GM21529 (cell line): Measurements from ENCODE around the gene ADM.

Source experiments
- ATAC-seq: cut with Tn5 transposase; IDR thresholded peaks from one replicate; pipeline ENCODE4 v1.9.1; 2021; ENCODE audit not compliant: unreplicated experiment

ADM gene

DNA sequence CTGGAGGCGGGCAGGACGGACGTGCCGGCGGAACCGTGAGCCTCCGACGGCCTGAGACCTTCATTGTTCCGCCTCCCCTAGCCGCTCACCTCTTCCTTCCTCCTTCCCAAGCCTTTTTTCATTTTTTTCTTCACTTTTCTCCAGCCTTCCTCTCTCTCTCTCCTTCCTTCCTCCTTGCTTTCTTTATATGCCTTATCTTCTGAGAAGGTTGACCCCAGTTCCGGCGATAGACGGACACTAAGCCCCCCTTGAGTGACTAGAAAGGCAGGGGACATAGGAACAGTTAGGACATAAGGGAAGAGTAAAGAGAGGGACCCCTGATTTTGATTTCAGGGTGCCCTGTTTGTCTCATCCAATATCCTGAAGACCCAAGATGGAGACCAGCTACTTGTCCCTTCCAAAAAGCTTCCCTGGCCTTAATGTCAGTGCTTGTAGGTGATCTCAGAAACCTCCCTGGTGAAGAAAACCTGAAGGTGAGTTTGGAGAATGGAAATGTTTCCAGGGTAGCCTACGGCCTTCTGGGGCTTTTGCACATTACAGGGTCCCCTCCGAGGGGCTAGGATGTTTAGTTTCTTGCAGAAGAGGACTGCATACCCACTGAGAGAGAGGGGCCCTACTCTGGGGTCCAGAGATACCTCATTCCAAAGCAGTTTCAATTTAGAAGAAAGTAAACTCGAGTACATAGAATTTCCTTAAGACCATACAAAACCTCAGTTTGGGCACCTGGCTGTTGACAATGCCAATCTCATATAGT is 3.5 kb downstream of the ADM start:
- ATAC-seq = no peak

DNA sequence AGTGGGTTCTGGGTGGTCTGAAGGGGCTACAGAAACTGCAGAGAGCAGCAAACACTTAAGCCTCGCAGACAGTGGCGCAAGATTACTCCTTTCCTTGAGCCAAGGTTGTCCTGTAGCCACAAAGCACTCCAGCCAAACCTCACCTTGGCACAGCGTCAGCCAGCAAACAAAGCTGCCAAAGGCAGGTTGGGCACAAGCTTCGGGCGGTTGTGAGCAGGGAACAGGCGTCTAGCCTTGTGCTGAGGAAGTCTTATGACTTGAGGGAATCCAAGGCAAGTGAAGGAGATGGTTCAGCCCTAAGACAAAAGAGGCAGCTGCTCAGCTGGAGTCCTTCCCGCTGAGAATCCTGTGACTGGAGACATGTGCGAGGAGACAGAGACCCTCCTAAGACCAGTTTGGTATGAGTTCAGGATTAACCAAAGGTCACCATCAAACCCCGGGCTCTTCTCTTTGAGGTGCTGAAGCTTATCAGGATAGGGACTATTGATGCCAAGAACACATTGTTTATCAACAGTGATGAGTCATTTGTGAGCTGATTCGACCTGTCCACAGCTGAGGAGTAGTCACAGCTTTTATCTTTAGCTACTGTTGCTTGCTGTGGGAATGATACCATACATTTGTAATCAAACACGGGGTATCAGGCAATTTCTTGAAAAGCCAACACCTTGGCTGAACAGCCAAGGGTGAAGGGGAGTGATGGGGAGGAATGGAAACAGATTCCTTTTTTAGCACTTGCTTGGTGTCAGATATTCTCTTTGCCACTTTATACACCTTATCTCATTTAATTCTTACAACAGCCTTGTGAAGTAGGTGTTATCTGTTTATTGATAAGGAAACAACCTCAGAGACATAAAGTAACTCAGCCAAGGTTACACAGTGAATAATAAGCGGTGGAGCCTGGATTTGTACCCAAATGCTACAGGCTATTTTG is 4.6 kb downstream of the ADM start:
- ATAC-seq = no peak

DNA sequence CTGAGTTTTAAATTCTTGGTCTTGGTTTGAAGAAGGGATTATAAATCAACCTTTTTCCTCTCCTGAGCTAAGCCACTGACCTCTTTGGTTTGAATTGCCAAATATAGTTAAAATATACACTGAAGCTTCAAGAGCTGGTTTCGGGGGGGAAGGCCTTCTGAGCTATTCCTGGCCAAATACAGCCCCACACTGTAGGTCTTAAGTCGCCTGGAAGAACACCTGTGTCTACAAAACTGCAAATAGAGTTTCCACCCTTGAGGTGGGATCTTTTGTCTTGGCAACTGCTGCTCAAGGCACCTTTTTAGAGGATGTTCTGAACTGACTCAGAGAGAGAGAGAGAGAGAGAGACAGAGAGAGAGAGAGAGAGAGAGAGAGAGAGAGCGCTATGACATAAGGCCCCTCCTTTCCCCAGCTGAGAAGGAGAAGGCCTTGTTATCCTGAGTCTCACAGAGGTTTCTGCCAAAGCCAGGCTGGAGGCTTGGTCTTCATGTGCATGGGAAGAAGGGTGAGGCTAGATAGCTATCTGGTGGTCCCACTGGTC is 5.5 kb downstream of the ADM start:
- ATAC-seq = no peak

DNA sequence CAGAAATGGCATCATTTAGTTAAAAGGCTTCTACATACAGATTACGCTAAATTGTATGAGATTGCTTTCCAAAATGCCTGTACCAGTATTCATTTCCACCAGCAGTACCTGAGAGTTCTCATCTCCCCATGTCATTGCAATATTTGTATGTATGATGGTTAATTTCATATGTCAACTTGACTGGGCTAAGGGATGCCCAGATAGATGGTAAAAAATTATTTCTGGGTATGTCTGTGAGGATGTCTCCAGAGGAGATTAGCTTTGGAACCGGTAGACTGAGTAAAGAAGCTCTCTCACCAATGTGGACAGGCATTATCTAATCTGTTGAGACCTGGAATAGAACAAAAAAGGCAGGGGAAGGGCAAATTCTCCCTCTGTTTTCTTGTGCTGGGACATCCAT is 6.9 kb downstream of the ADM start:
- ATAC-seq = no peak

DNA sequence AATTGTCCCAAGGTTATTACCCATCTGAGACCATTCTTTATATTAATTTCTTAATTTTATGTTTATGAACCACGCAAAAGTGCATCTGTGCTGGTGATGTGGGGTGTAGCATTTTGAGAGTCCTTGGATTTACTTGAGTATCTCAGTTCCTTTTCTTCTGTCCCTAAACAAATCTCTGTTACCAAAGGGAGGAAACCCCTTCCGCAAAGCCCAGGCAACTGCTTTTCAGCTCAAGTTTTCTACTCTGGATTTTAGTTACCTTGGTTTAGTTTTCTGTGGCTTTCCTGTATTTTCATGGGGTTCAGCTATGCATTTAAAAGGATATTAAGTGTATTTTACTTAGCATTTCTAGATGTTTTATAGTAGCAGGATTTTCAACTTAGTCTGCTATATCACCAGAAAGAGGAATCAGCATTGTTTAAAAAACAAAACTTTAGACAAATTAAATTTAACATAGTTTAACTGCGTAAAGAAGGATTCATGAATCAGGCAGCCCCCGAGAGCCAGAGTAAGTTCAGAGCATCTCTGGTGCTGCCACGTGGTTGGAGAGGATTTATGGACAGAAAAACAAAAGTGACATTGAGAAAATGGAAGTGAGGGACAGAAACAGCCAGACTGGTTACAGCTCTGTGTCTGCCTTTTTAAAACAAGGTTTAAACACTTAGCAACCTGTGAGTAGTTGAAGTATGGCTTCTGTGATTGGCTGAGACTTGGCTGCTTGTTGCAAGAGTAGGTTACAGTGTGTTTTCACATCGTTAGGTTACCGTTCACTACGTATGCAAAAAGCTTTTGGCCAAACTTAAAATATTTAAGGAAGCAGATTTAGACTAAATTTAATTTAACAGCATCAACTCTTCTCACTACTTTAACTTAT is 9.6 kb downstream of the ADM start:
- peak; percentile 68 for ATAC-seq

DNA sequence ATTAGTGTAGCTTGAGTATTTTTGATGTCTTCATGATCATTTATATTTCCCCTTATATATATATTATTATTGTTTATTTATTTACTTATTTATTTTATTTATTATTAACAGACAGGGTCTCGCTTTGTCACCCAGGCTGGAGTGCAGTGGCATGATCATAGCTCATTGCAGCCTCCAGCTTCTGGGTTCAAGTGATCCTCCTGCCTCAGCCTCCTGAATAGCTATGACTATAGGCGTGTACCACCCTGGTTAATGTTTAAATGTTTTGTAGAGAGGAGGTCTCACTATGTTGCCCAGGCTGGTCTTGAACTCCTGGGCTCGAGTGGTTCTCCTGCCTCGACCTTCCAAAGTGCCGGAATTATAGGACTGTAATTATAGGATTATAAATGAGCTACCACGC is 10.2 kb downstream of the ADM start:
- no peak for ATAC-seq

DNA sequence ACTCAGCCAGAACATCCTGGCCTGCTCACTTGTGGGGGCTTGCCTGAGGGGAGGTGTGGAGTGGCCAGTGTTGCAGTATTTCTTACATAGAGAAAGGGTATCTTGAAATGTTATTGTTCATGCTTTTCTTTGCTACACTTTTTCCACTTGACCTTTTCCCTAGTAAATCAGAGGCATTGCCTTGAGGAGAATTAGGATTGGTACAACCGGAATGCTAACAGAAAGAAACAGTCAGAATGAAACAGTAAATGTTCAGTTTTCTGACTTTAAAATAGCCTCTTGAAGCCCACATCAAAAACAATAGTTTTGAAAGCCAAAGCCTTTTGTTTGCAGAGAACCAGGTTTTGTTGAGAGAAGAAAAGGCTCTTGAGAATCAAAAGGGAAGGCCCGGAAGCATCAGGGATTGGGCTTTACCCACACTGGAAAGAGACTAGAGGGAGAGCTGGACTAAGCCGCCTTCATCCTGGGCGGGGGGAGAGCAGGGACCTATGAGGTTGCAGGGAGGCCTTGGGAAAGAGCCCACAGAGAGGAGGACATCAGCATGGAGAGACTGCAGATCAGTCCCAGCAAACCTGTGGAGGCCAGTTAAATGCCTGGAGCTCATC is 12.4 kb downstream of the ADM start:
- peak; percentile 30 for ATAC-seq

DNA sequence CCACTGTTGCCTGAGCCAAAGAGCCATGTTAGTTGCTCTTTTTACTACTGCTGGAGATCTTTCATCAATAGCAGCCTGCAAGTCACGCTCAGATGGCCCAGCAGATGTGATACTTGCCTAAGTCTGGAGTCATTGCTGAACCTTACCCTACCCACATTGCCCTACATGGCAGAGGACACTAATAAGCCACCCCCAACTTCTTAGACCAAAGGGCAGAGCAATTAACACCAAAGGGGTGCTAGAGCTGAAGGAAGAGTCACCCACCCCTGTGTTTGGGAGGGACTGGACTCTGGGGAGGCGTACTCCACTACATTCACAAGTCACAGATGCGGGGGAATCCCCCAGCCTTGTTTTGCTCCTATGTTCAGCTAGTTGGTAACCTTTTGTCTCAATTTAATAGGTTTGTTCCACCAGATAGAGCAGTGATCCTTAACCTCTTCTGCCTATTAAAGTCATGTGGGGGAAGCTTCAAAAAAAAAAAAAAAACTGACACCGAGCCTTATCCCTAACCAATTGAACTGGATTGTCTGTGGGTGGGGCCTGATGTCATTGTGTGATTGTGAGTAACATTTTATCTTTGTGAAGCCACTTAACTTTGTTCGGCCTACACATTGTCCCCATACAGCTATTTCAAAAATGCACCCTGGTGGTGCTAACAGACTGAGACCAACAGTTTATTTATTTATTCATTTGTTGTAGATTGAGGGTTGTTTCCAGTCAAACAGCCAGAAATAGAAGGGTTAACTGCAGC is 13.1 kb downstream of the ADM start:
- peak; percentile 72 for ATAC-seq

DNA sequence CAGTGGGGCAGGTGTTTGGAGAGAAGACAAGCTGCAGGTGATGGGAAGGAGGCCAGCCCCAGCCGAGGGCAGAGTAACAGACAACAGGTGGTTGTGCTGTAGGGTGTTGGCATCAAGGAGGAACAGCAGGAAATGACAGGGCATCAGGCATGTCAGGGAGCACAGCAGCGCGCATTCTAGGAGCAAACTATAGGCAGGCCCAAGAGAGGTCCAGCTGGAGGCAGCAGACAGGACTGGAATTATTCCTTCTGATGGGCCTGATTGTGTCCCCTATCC is 13.6 kb downstream of the ADM start:
- no peak for ATAC-seq

DNA sequence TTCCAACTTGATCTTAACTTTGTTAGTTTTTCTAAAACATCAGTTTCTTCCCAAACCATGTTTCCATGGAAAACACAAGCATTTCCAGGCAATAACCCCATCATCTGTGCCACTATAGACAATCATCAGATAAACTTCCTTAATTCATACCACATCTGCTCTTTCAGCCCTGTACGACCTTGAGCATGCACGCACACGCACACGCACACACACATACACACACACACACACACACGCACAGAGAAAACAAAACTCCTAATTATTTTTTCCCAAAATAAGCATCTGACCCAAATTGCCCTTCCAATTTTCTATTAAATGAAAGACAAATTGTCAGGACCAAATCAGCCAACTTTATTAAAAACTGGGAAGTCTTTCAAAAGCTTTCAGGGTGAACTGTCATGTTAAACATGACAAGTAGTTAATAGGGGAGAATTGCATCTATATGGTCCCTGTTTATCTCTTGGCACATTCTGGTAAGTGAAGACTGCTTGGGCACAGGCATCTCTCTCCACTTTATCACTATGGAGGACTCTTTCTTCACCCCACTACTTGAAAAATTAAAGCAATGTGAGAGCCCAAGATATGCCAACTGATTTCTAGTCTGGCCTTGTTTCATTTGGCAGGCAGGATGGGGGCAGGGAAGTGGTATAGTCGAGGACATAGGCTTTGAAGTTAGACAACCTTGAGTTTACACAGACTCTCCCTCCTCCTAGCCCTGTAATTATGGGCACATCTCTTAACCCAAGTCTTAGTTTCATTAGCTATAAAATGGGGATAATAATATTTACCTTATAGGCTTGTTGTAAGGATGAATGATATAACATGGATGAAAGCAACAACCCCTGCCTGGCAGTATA is 15.1 kb downstream of the ADM start:
- no peak for ATAC-seq

DNA sequence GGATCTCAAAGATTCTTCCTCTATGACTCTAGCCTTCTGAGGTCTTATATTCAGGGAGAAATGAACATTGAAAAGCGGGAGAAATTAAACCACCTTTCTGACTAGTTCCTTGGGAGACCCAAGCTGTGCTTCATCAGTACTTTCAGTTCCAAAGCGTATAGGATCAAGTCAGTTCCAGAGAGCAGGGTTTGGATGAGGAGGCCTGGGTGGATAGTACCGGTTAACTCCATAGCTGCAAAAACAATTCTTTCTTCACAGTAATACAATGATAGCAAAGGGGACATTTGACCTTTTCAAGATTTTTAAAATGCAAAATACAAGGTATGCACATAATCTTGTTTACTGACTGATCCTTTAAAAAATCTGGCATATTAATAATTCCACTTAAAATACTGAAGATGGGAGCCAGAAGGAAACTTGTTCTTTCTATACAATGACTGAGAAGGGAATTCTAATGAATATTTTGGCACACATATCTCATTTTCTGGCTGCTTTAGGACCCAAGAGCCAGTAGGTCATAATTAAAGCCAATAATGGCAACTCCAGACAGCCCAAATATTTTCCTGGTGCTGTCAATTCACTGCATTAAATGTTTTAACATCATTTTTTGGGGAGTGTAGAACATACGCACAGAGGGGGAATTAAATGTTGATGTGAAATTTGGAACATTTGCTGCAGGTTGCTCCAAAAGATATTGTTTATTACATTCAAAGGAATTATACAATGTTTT is 16.0 kb downstream of the ADM start:
- ATAC-seq = no peak

DNA sequence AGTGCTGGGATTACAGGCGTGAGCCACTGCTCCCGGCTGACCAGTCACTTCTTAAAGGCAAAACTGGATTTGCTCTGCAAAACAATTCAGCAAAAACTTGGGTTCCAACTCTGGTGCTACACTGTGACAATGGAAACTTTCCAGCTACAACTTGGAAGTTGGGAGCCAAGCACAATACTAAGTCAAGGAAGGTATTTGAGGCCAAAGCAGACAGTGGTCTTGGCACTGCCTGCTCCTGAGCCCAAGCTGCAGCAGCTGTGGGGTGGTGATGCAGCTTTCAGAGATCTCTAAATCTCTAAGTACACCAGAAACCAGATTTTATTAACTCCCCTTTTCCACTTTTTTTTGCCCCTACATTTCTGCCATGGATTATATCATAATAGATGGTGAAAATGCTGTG is 17.5 kb downstream of the ADM start:
- ATAC-seq = no peak

DNA sequence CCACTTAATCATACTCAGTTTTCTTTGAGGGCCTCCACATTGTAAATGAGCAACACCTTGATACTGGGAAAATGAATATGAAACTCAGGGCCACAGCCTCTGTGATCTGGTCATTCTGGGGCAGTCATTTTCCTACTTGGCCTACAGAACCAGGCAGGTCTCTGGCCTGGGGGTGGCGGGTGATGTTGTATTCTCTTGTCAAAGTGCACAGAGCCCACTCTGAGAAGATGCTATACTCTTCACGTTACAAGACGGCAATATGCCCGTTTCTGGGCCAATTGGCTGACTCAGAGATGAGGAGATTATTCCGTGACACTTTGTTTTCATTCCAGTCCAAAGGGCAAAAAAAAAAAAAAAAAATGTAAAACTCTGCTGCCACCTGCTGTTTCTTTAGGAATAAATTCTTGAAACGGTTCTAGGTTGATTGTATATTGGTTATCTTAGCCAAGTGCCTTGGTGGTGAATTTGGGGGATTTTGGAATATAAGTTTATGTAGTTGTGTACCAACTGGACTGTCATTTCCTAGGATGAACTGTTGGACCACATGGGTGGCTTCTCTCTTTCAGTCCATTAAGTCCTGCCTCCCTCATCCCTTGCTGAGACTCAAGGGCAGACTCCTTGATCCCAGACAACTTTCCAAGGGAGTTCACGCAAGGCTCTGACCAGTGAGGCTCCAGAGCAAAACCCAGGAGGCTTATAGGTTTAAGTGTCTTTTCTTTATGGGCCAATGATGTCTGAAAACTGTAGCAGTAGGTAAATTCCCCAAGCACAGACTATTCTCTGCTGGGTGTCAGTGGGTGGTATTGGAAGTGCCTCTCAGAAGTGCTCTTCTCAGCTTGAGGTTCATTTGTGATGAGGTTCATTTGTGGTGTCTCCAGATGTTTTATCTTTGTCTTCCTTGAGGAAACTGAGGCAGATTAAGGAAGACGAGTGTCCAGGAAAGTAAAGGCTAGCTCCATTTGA is 18.2 kb downstream of the ADM start:
- ATAC-seq = no peak

DNA sequence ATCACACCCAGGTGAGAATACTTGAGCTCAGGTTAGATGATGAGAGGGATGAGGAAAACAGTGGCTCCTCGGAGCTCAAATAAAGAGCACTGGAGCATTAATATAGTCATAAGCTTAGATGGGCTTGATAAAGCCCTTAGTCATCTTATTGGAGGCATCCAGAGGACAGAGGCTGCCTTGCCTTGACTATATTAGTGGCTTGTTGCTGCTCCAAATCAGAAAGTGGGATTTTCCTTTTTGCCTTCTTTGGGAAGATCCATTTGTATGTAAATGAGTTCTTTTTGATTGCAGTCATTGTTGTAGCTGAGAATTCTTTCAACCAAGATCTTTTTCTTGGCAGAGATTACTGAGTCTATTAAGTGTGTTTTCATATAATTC is 18.9 kb downstream of the ADM start:
- ATAC-seq = no peak

DNA sequence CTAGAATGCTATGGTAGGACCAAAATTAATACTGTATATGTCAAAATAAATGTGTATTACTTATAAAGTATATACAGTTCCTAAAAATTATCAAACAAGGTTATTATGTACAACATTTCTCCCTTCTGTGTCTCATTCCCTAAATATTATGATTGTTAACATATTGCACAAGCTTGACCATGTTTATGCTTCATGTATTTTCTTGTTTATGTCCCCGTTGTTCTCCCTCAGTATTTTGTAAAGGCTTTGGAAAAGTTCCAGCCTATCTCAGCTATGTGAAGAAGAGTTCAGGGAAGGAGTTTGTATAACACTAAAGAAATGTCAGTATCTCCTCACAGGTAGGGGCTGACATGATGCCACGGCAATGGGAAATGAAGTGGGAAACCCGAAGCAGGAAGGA is 19.6 kb downstream of the ADM start:
- ATAC-seq = no peak

DNA sequence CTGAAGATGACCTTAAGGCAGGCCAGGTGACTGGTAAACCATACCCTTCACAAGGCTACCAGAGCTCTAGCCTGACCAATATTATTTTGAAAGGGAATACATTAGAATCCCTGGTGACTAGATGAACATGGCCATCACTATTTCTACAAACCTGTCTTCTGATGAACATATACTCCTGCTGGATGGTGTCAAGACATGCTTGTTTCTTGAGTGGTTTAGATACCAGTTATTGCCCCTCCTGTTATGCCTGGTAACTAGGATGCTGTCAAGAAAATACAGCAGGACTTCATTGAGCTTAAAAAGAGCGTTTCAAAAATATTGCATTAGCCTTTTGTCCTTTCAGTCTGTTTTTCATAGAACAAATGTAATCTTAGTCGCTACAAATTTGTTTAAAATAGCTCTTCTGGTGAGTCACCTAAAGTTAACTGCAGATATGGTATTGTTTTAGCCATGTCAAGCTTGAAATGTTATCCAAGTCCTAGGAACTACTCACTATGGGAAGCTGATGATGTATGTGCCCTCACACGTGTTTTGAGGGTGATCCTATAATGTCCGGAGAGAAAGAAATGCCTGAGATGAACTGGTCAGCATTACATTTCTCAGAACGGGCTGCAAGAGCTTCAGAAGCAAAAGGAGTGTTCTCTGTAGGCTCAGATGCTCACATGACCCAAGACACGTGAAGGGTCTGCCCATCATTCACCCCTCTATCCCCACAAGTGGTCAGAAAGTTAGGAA is 20.6 kb downstream of the ADM start:
- no peak for ATAC-seq
